HG03571 (cell line): ENCODE results near the gene ATL2.
"Not testable (repeated sequence)": the region's sequence is repeated elsewhere in the genome, so short reads cannot be mapped to it uniquely, and the experiment has no call there.

Source experiments
- ATAC-seq: cut with Tn5 transposase; IDR thresholded peaks from one replicate; pipeline ENCODE4 v1.9.1; 2021; ENCODE audit not compliant: unreplicated experiment

Gene ATL2

DNA sequence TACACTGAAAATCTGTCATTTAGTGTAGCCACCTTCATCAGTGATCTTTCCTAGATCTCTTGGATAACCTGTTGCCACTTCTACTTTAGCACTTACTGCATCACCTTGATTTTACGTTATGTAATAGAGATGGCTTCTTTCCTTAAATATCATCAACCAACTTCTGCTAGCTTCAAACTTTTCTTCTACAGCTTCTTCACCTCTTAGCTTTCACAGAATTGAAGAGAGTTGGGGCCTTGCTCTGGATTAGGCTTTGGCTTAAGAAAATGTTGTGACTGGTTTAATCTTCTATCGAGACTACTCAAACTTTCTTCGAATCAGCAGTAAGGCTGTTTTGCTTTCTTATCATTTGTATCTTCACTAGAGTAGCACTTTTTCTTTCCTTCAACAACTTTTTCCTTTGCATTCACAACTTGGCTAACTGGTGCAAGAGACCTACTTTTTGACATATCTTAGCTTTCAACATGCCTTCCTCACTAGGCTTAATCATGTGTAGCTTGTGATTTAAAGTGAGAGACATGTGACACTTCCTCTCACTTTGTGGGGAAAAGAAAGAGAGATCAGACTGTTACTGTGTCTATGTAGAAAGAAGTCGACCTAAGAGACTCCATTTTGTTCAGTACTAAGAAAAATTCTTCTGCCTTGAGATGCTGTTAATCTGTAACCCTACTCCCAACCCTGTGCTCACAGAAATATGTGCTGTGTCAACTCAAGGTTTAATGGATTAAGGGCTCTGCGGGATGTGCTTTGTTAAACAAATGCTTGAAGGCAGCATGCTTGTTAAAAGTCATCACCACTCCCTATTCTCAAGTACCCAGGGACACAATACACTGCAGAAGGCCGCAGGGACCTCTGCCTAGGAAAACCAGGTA, 99.6 kb downstream of the ATL2 start:
- no peak for ATAC-seq

DNA sequence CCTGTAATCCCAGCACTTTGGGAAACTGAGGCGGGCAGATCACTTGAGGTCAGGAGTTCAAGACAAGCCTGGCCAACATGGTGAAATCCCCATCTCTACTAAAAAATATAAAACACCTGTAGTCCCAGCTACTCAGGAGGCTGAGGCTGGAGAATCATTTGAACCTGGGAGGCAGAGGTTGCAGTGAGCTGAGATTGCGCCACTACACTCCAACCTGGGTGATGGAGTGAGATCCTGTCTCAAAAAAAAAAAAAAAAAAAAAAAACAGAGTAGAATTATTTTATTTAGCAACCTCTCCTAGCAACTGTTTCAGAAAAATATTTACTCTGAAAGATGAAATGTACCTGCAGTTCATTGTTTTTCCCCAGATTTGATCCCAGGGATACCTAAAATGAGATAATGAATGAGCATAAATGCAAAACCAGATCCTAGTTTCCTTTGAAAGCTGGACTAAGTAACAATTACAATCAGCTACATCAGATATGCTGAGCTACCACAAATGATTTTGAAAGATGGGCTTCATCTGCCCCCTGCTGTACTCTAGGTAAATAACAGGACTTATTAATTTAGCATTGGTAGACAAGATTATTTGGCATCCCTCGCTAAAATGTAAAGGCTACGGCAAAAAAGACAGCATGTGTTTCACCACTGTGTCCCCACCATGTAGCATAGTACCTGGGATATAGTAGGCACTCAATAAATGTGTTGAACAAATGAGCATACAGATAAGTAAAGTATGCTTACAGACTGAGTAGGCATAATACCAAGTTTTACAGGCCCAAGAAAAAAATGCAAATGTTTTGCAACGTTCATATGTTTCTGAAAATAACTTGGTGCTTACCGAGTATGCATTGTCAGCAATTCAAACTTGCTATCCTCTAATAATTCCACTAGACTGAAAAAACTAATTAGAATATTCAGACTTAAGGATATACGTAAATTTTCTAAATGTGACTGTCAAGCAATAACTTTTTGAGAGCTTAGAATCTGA, 102.5 kb downstream of the ATL2 start:
- no peak for ATAC-seq

GRCh38 chr2:38271697-38272096, 105.4 kb downstream of the ATL2 start:
- ATAC-seq, result no peak

DNA sequence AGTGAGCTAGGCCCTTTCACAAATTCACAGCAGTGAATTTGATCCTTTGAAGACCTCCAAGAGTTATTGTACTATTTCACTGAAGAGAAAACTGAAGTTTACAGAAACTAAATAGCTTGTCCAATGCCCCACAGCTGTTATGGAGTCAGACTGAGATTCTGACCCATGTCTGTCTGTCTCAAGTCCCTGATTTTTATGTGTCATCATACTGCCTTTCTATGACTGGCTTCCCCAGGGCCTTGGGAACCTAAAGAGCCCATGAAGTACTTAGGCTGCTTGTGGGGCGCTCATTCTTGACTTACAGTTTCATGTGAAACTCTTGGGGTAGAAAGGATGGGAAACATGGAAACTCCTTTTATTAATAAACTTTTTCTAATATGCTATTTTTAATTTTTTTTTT, 107.7 kb downstream of the ATL2 start:
- no peak for ATAC-seq

GRCh38 chr2:38268691-38269327, 108.3 kb downstream of the ATL2 start:
- ATAC-seq, result no peak

- no peak for ATAC-seq
These were observed 109.1 kb downstream of the ATL2 start for GRCh38 chr2:38268001-38268400.

DNA sequence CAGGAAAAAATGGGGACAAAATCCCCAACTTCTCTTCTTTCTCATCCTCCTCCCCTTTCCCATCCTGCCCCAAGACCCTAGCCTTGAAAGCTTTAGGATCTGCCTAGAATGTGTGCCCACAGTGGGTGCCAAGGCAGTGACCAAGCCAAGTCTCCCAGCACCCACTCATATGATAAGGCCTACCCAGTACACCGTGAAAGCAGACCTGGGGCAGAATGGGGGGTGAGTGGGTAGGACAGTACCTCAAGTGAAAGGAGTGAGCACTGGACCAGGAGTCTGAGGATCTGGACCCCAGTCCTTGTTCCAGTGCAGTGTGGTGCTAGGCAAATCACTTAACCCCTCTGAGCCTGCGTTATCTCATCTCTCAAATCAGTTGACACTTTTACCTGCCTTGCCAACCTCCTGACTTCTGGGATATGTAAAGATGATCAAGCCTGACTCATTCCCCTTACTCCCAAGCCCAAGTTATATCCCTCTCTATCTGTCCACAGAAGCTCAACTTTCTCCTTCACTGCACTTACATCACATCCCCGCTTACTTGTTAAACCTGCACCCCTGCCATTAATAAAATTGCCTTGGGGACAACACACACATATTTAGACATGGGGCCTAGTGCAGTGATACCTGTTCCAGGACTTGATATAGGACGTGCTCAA, 109.7 kb downstream of the ATL2 start:
- no peak for ATAC-seq

DNA sequence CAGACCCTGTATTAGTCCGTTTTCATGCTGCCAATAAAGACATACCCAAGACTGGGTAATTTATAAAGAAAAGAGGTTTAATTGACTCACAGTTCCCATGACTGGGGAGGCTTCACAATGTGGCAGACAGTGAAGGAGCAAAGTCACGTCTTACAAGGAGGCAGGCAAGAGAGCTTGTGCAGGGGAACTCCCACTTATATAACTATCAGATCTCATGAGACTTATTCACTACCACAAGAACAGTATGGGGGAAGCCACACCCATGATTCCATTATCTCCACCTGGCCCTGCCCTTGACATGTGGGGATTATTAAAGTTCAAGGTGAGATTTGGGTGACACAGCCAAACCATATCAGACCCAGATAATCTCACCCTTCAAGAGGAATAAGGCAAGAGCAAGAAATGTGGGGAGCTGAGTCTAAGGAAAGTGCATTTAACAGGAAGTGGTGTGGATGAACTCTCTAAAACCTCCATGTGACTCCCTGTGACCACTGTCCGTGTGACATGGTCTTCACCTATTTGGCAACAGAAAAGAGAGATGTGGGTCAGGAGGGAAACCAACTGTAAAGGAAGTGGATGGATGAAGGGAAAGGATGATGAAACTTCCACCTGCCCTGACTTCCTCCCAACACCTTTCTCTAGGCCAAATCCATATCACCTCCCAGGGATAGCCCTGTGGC, 110.6 kb downstream of the ATL2 start:
- no peak for ATAC-seq

DNA sequence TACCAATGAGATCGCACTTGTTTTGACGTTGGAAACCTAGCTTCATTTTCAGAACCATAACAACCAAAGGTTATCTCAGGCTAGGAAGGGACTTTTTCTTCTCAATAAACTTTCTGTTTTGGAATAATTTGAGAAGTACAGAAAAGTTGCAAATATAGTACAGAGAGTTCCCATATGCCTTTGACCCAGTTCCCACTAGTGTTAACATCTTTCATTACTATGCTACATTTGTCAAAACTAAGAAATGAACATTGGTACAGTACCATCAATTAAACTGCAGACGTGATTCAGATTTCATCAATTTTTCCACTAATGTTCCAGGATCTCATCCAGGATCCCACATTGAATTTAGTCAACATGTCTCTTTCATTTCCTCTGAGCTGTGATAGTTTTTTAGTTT, 111.6 kb downstream of the ATL2 start:
- ATAC-seq, result no peak

DNA sequence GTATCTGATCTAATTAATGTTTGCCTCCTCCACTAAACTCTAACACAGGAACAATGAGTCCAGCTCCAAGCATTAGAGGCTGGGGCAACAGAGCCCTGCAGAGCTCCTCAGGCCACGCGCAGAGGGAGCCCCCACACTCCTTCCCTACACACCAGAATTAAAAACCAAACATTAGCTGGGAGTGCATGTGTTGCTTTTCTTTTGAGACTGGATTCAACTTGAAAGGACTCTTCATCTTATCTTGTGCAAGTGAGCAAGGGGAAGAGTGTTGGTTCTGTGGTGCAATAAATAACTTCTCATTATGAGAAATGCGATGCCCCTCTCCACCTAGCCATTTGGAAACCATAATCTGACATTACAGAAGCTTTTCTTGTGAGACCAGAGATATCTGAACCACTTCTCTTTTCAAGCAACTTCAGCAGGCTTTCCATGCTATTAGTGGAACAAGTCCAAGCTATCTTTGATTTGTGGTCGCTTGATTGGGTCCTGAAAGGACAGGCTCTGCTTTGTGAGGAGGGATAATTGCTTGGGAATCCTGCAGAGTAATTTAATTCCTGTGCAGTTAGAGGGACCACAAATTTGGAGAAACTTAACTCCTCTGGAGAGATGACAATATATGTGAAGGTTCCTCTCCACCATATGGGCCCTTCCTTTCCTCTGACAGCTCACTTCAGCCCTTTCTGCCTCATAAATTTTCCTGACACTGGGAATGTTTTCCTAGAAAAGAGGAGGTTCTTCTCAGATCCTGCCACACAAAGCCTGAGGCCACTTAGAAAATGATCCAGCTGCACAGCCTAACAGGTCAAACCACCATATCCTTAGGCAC, 112.5 kb downstream of the ATL2 start:
- no peak for ATAC-seq

DNA sequence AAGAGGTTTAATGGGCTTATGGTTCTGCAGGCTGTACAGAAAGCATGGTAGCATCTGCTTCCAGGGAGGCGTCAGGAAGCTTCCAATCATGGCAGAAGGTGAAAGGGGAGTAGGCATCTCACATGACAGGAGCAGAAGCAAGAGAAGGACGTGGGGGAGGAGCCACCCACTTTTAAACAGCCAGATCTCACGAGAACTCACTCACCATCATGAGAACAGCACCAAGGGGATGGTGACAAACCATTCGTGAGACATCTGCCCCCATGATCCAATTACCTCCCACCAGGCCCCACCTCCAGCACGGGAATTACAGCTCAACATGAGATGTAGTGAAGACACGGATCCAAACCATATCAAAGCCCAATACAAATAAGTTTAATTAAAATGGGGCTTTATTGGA, 113.8 kb downstream of the ATL2 start:
- ATAC-seq, result no peak

GRCh38 chr2:38262069-38262871, 114.8 kb downstream of the ATL2 start:
- no peak for ATAC-seq

DNA sequence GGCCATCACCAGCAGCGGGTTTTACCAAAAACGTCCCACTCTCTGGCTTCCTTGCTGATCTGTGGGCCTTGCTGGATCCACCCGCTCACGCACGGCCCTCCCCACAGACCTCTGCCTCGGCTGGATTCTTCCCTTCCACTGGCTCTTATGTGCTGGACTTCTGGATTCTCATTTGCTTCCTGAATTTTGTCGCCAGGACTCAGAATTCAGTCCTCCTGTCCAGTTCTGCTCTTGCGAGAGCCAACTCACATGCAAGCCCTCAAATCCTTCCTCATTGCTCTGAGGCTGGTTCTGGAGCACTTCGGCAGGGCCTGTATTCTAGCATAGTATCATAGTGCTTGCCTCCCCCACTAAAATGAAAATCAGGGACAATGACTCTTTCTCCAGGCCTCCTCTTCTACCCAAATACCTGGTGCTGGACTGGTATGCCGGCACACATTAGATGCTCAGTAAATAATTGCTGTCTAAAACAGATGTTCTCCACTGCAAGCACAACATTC, 115.5 kb downstream of the ATL2 start:
- no peak for ATAC-seq

- no peak for ATAC-seq
These were observed 116.1 kb downstream of the ATL2 start for GRCh38 chr2:38260972-38261371.

DNA sequence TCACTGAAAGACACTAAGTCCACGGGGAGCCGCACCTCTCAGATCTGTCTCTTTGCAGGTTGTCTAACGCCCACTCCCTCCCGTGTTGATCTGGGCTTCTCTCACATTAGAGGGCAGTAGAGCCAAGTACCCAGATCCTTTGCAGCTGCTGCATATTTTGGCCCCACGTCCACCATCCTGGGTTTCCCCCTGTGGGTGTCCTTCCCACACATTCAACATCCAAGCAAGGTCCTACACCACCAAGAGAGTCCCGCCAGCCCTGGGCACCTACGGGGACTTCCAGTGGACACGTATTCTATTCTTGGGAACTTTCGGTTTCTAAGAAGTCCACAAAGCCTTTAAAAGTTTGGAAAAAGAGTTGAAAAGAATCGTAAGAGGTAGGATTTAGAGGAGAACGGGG, 116.6 kb downstream of the ATL2 start:
- no peak for ATAC-seq

DNA sequence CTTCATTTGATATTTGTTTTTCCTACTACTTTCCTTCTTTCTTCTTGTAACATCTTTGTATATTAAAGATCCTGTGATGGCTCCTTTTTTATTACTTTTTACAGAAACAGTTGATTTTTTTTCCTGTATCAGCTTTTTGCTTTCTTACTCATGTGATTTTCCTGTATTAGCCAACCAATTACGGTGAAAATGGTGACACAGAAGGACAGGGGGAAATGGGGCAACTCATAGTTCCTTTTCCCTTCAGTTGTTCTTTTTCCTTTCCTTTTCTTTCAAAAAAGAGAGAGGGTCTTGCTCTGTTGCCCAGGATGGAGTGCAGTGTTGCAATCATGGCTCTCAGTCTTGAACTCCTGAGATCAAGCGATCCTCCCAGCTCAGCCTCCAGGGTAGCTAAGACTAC, 117.8 kb downstream of the ATL2 start:
- ATAC-seq, result no peak

- not testable (repeated sequence) for ATAC-seq
These were observed 119.4 kb downstream of the ATL2 start for GRCh38 chr2:38257680-38258079.

DNA sequence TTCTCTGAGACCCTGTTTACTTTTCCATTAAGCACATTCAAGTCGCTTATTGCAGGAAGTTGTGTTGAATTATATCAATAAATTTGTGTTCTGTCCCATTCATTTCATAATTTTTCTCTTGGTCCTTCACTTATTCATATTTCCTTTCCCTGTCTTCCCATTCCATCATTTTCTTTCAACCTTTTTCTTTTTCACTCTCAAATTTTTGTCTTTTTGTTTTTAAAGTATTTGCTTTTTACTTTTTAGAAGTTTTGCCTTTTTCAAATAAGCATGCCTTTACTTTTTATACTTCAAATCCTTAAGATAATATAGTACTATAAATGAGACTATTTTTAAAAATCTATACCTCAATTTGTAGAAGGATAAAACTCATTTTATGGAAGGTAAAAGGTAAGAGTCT, 120.5 kb downstream of the ATL2 start:
- ATAC-seq, result no peak
